Tibial nerve (tissue), 3 donors: ENCODE measurements around the gene NUDT19.

ENCODE experiments used
- EP300 ChIP-seq, 2 donors: sonication (generic); formaldehyde crosslinking; IDR thresholded peaks; one replicate each; pipeline ENCODE4 v1.6.1; 2017; ENCODE audit warnings: antibody characterized with exemption in 2 of 2, mild to moderate bottlenecking in 1 of 2
- POLR2A ChIP-seq, 2 donors: fragments of 450-650 bp; IDR thresholded peaks; one replicate each; pipeline ENCODE4 v1.6.1; 2017; ENCODE audit warnings: antibody characterized with exemption in 2 of 2, mild to moderate bottlenecking in 2 of 2, moderate library complexity in 2 of 2

DNA sequence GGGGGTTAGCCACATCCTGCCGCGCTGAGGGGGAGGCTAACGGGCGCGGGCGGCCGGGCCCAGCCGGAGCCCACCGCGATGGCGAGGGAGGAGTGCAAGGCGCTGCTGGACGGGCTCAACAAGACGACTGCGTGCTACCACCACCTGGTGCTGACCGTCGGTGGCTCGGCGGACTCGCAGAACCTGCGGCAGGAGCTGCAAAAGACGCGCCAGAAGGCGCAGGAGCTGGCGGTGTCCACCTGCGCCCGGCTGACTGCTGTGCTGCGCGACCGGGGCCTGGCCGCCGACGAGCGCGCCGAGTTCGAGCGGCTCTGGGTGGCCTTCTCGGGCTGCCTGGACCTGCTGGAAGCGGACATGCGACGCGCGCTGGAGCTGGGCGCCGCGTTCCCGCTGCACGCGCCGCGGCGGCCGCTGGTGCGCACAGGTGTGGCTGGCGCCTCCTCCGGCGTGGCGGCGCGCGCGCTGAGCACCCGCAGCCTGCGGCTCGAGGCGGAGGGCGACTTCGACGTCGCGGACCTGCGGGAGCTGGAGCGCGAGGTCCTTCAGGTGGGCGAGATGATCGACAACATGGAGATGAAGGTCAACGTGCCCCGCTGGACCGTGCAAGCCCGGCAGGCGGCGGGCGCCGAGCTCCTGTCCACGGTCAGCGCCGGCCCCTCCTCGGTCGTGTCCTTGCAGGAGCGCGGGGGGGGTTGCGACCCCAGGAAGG, 15.3 kb upstream of the NUDT19 start:
- TF ChIP-seq EP300 (IDR thresholded peaks at IDR 0.05) = no peak
- no peak for TF ChIP-seq POLR2A (IDR thresholded peaks at IDR 0.05)
